Nephron progenitor cell (in vitro differentiated cells): ENCODE data around the gene CYB5D1.

ENCODE experiments used
- DNase-seq: peaks from one replicate; pipeline ENCODE4 v3.0.0; 2021
- H3K27ac Mint-ChIP-seq: 2 replicates; pipeline ENCODE4 v1.8.0; 2021; ENCODE audit warnings: mild to moderate bottlenecking, moderate library complexity, mixed read lengths
- H3K27me3 Mint-ChIP-seq: 2 replicates; pipeline ENCODE4 v1.8.0; 2021; ENCODE audit warnings: mild to moderate bottlenecking, low read depth, mixed read lengths; ENCODE audit not compliant: poor library complexity
- H3K36me3 Mint-ChIP-seq: 2 replicates; pipeline ENCODE4 v1.8.0; 2021; ENCODE audit warnings: low read depth, mixed read lengths
- H3K4me1 Mint-ChIP-seq: 2 replicates; pipeline ENCODE4 v1.8.0; 2021; ENCODE audit warnings: mixed read lengths
- H3K4me3 Mint-ChIP-seq: 2 replicates; pipeline ENCODE4 v1.8.0; 2021; ENCODE audit warnings: mild to moderate bottlenecking, moderate library complexity, mixed read lengths
- H3K9me3 Mint-ChIP-seq: 2 replicates; pipeline ENCODE4 v1.8.0; 2021; ENCODE audit warnings: mild to moderate bottlenecking, moderate library complexity, mixed read lengths
- CTCF ChIP-seq: fragments of 200-600 bp; sonication (generic); IDR thresholded peaks from 2 replicates; pipeline ENCODE4 v1.5.0; 2021; ENCODE audit warnings: antibody characterized with exemption

CYB5D1 gene

GRCh38 chr17:7855660-7856010 is 2.2 kb upstream of the CYB5D1 start:
- H3K4me1 Mint-ChIP-seq = peaks cover 17% of the 10 kb centered on the region
- DNase-seq = no peak
- H3K27me3 Mint-ChIP-seq = peaks cover 16% of the 10 kb centered on the region
- TF ChIP-seq CTCF = no peak
- peaks cover 32% of the 10 kb centered on the region for H3K36me3 Mint-ChIP-seq
- H3K27ac Mint-ChIP-seq = peak overlapping the region; percentile 53
- H3K9me3 Mint-ChIP-seq = no peaks in the 10 kb centered on the region
- H3K4me3 Mint-ChIP-seq = no peak overlapping the region

GRCh38 chr17:7856011-7856810 is 1.6 kb upstream of the CYB5D1 start:
- Mint-ChIP-seq H3K4me3 (no peak overlapping the region), H3K36me3 (peaks cover 28% of the 10 kb centered on the region), H3K27ac (no peak overlapping the region), H3K4me1 (peaks cover 17% of the 10 kb centered on the region), H3K27me3 (peaks cover 16% of the 10 kb centered on the region), H3K9me3 (no peaks in the 10 kb centered on the region)
- DNase-seq = peak; percentile 41
- TF ChIP-seq CTCF = no peak

- no peak for TF ChIP-seq CTCF
- peaks cover 23% of the 10 kb centered on the region for H3K36me3 Mint-ChIP-seq
- peaks cover 10% of the 10 kb centered on the region for H3K27me3 Mint-ChIP-seq
- peak; percentile 91 for DNase-seq
- H3K4me3 Mint-ChIP-seq = no peak within 1 kb of the TSS
- peaks cover 10% of the 10 kb centered on the region for H3K4me1 Mint-ChIP-seq
- no peak within 1 kb of the TSS for H3K27ac Mint-ChIP-seq
- no peaks in the 10 kb centered on the region for H3K9me3 Mint-ChIP-seq
These were observed 741 bp upstream of the CYB5D1 start, which contains the start of gene NAA38 for GRCh38 chr17:7856811-7857712. Gene NAA38 (minus strand): TSS chr17:7857559. CDS start chr17:7857463, 96 bp downstream.

- Mint-ChIP-seq H3K4me3 (no peak overlapping the region), H3K4me1 (peaks cover 10% of the 10 kb centered on the region), H3K27me3 (peaks cover 5% of the 10 kb centered on the region), H3K36me3 (peaks cover 13% of the 10 kb centered on the region), H3K9me3 (no peaks in the 10 kb centered on the region), H3K27ac (peak overlapping the region; percentile 37)
- DNase-seq = peak; percentile 70
- TF ChIP-seq CTCF = peak; percentile 53
These were observed 663 bp downstream of the CYB5D1 start for GRCh38 chr17:7858522-7858810.

GRCh38 chr17:7859028-7859427 is 1.2 kb downstream of the CYB5D1 start:
- Mint-ChIP-seq H3K27ac (peak overlapping the region; percentile 37), H3K9me3 (no peaks in the 10 kb centered on the region), H3K4me3 (no peak overlapping the region), H3K36me3 (peaks cover 8% of the 10 kb centered on the region), H3K27me3 (peaks cover under 1% of the 10 kb centered on the region), H3K4me1 (peaks cover 10% of the 10 kb centered on the region)
- no peak for TF ChIP-seq CTCF
- no peak for DNase-seq
